Fibroblast of lung (primary cell): Measurements from ENCODE around the gene CYP1A2.

ENCODE experiments used
- CTCF ChIP-seq, 2 donors: IDR thresholded peaks in 1 of 2; conservative IDR thresholded peaks in 1 of 2; 1 replicate in 1 of 2; 2 replicates in 1 of 2; pipeline ENCODE4 v1.5.1; 2011 to 2012; ENCODE audit warnings: low read length in 2 of 2, control low read depth in 1 of 2, inconsistent platforms in 1 of 2, low read depth in 1 of 2, mild to moderate bottlenecking in 1 of 2
- EZH2 ChIP-seq: IDR thresholded peaks from 2 replicates; pipeline ENCODE4 v1.5.1; 2012; ENCODE audit warnings: low read length, control low read depth, mild to moderate bottlenecking; ENCODE audit errors: missing control alignments

- TF ChIP-seq CTCF (conservative IDR thresholded peaks at IDR 0.05 in 1 of 2, IDR thresholded peaks at IDR 0.05 in 1 of 2; ENCODE audit: low read depth in 1 of 2, low read length in 2 of 2) (no peak), EZH2 (no peak)
Measured at GRCh38 chr15:74712311-74712710, 36.3 kb upstream of the CYP1A2 start.
